Cardiac muscle cell (in vitro differentiated cells and primary cell): ENCODE measurements around the gene SNCAIP. TPM values are rescaled to one million over a fixed set of nuclear protein-coding genes. Genes with fewer than 3 reads are reported as not detected.
"Not testable (repeated sequence)": the region's sequence is repeated elsewhere in the genome, so short reads cannot be mapped to it uniquely, and the experiment has no call there.

Experiments
- DNase-seq, 2 donors: peaks; one replicate each; pipeline versions ENCODE4 v3.0.0 to v3.0.0-alpha.2; 2010 to 2017; ENCODE audit warnings: low read depth in 1 of 2, low spot score in 1 of 2
- H3K27ac ChIP-seq: fragments of 200-600 bp; sonication (generic); 2 replicates; pipeline ENCODE4 v1.5.1; 2016
- H3K27me3 ChIP-seq: fragments of 200-600 bp; sonication (generic); 2 replicates; pipeline ENCODE4 v1.6.0; 2016; ENCODE audit warnings: control low read depth
- H3K36me3 ChIP-seq: fragments of 200-600 bp; sonication (generic); 2 replicates; pipeline ENCODE4 v1.5.1; 2016; ENCODE audit warnings: control low read depth
- H3K4me1 ChIP-seq: fragments of 200-600 bp; sonication (generic); 2 replicates; pipeline ENCODE4 v1.8.1; 2017; ENCODE audit warnings: low read depth, mild to moderate bottlenecking, mixed run types
- H3K4me3 ChIP-seq: fragments of 200-600 bp; sonication (generic); 2 replicates; pipeline ENCODE4 v1.5.1; 2016; ENCODE audit warnings: mild to moderate bottlenecking
- H3K9me3 ChIP-seq: fragments of 200-600 bp; sonication (generic); 2 replicates; pipeline ENCODE4 v1.5.1; 2017; ENCODE audit warnings: low read depth, mild to moderate bottlenecking, control low read depth
- polyA plus RNA-seq: library from polyadenylated mRNA; unstranded; fragments of >200 nt; fragmentation: Nextera tagmentation; extraction: Ambion mirVana; gene quantifications from 2 replicates; pipeline ENCODE4 v1.2.1, GENCODE V29; 2016
- total RNA-seq: library from RNA; depleted of rRNA; stranded (reverse); fragments of >200 nt; gene quantifications from 2 replicates; pipeline ENCODE4 v1.2.3, GENCODE V29; 2016
- TF ChIP-seq, protein P1 (sequence below): IDR thresholded peaks from 2 replicates; pipeline ENCODE4 v1.5.1; 2012; ENCODE audit warnings: low read depth, mild to moderate bottlenecking, low read length

The SNCAIP gene
- total and polyA plus RNA-seq, 2 experiments from 2014 or later, result 9.0 to 14.1 TPM

DNA sequence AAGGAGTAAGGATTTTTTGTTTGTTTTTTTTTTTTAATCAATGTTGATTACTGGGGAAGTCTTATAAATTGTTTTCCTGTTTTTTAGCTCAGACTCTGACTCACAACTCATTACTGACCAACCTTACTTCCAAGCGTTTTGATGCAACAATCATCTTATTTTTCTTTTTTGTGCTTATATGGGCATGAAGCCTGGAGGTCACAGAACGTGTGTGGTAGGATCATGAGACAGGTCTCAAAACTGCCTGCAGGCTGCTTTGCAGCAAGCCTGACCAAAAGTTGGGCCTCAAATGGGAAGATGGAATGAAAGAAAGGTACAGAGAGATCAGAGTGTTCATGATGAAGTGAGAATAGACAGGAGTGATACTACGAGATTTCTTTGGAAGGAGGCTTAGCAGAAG, 38.5 kb downstream of the SNCAIP start:
- H3K27me3 ChIP-seq, result no peaks in the 10 kb centered on the region
- DNase-seq, result peak; percentile 16 to 62
- no peak overlapping the region for H3K4me3 ChIP-seq
- H3K36me3 ChIP-seq, result no peaks in the 10 kb centered on the region
- H3K4me1 ChIP-seq, result peaks cover 34% of the 10 kb centered on the region
- TF ChIP-seq, protein P1, sequence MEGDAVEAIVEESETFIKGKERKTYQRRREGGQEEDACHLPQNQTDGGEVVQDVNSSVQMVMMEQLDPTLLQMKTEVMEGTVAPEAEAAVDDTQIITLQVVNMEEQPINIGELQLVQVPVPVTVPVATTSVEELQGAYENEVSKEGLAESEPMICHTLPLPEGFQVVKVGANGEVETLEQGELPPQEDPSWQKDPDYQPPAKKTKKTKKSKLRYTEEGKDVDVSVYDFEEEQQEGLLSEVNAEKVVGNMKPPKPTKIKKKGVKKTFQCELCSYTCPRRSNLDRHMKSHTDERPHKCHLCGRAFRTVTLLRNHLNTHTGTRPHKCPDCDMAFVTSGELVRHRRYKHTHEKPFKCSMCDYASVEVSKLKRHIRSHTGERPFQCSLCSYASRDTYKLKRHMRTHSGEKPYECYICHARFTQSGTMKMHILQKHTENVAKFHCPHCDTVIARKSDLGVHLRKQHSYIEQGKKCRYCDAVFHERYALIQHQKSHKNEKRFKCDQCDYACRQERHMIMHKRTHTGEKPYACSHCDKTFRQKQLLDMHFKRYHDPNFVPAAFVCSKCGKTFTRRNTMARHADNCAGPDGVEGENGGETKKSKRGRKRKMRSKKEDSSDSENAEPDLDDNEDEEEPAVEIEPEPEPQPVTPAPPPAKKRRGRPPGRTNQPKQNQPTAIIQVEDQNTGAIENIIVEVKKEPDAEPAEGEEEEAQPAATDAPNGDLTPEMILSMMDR, result no peak
- H3K27ac ChIP-seq, result peak overlapping the region; percentile 78
- no peaks in the 10 kb centered on the region for H3K9me3 ChIP-seq

DNA sequence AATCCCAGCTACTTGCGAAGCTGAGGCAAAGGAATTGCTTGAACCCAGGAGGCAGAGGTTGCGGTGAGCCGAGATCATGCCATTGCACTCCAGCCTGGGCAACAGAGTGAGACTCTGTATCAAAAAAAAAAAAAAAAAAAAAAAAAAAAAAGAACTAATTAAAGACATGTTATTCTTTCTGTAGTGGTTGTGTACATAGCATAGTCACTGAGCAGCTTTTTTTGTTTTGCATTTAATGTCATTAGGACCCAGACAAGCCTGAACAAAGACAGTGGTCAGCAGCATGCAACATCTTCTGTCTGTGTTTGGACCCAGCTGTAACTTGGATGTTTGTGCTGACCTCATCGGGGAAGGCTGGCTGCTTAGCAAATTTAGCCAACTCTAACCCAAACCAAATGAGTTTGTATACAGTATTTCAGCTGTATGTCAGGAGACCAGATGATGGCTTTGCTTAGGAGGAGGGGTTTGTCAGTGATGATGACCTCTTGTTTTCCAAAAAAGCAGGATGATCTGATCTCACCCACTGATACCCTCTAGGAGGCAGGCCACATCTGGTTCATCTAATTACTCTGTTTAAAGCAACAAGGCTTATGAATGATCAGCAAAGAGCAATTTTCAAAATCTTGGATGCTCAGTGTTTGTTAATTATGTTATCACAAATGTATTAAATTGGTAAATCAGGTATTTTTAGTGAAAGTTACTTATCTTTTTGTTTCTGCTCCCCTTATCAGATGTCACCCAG, 39.5 kb downstream of the SNCAIP start:
- no peaks in the 10 kb centered on the region for H3K9me3 ChIP-seq
- H3K27me3 ChIP-seq, result no peaks in the 10 kb centered on the region
- H3K27ac ChIP-seq, result peak overlapping the region; percentile 78
- no peak for DNase-seq
- no peak overlapping the region for H3K4me3 ChIP-seq
- H3K36me3 ChIP-seq, result no peaks in the 10 kb centered on the region
- TF ChIP-seq, protein P1, result no peak
- peaks cover 34% of the 10 kb centered on the region for H3K4me1 ChIP-seq

DNA sequence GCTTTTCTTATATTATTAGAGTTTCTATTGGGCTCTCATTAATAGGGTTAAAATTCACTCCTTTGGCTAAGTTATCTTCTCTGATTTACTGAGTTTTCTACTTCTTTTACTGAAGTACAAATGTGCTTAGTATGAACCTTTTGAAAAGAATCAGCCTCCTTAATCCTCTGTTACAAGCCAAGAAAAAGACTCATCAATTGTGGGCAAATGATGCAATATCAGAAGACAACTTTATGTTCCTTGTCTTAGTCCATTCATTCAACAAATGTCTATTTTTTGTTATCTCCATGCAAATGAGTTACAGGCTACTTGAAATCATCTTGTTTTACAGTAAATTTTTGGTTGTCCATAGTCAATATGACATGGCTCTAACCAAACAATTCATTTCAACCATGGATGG, 40.3 kb downstream of the SNCAIP start:
- Histone ChIP-seq H3K4me1 (peaks cover 30% of the 10 kb centered on the region), H3K9me3 (no peaks in the 10 kb centered on the region), H3K36me3 (no peaks in the 10 kb centered on the region), H3K4me3 (no peak overlapping the region), H3K27ac (no peak overlapping the region), H3K27me3 (no peaks in the 10 kb centered on the region)
- peak in 1 of 2 donors; percentile 46 for DNase-seq
- TF ChIP-seq, protein P1, result no peak

DNA sequence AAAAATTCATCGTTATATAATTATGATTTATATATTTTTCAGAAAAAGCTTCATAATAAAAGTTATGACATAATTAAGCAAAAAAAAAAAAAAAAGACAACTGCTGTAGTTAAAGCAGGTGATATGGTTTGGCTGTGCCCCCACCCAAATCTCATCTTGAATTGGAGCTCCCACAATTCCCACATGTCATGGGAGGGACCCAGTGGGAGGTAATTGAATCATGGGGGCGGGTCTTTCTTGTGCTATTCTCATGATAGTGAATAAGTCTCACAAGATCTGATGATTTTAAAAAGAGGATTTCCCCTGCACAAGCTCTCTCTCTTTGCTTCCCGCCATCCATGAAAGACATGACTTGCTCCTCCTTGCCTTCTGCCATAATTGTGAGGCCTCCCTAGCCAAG, 41.3 kb downstream of the SNCAIP start:
- not testable (repeated sequence) for H3K27ac ChIP-seq, H3K36me3 ChIP-seq

DNA sequence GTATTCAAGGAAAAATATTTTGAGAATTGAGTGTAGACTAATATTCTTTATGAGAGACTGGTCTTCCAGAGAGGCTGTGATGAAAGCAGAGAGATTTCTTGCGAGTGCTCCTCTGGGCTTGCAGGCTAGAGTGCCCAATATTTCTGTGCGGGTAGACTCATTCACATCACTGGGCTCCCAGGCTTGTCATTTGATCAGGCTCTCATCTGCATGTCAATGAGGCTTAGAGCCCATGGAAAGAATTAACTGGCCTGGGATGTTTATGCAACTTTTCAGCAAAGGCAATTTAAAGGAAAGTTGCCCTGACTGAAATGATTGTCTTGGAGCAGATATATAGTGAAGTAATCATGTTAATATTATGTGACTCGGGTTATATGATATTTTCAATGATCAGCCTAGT, 42.3 kb downstream of the SNCAIP start:
- peaks cover 34% of the 10 kb centered on the region for H3K4me1 ChIP-seq
- H3K4me3 ChIP-seq, result no peak overlapping the region
- no peaks in the 10 kb centered on the region for H3K36me3 ChIP-seq
- DNase-seq, result peak in 1 of 2 donors; percentile 51
- TF ChIP-seq, protein P1, result no peak
- no peaks in the 10 kb centered on the region for H3K27me3 ChIP-seq
- H3K9me3 ChIP-seq, result no peaks in the 10 kb centered on the region
- H3K27ac ChIP-seq, result no peak overlapping the region

More for the DNA sequence above, 41.3 kb downstream of the SNCAIP start:
- not testable (repeated sequence) for H3K9me3 ChIP-seq, H3K4me3 ChIP-seq, H3K27me3 ChIP-seq, DNase-seq
- peaks cover 28% of the 10 kb centered on the region for H3K4me1 ChIP-seq

DNA sequence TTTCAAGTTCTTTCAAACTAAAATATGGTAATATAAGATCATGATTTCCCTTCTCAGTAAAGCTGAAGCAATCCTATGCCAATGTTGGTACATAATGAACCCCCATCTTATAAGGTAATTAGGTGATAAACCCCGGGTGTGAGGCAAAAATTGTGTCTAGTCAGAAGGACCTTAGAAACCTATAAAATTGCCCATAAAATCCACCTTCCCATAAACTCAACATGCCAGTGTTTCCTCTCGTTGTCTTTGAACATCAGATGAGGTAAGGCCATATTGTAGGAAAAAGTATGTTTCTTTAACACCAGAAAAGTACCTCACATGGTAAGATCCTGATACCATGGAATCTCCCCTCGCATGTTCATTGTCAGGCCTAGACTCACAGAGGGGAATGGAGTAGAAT, 43.3 kb downstream of the SNCAIP start:
- no peak overlapping the region for H3K27ac ChIP-seq
- TF ChIP-seq, protein P1, result no peak
- H3K36me3 ChIP-seq, result no peaks in the 10 kb centered on the region
- no peaks in the 10 kb centered on the region for H3K9me3 ChIP-seq
- no peak overlapping the region for H3K4me3 ChIP-seq
- H3K27me3 ChIP-seq, result no peaks in the 10 kb centered on the region
- DNase-seq, result no peak
- peaks cover 39% of the 10 kb centered on the region for H3K4me1 ChIP-seq
